Panc1 (cell line): ENCODE results near the gene SMNDC1. TPM values are rescaled to one million over a fixed set of nuclear protein-coding genes. Genes with fewer than 3 reads are reported as not detected.

ENCODE experiments used
- ATAC-seq: fragments of 200-7000 bp; cut with Tn5 transposase; 2 replicates; pipeline ENCODE4 v1.9.1; 2020; ENCODE audit warnings: mild to moderate bottlenecking, moderate library complexity
- BruUV-seq: library from RNA; stranded (reverse); fragments of 400-500 nt; replicated peaks from 2 replicates; lab custom pipeline; 2021; lab: Mats Ljungman, UMichigan
- CTCF ChIA-PET: fragments of 300-600 bp; sonication (Branson Sonifier 250); formaldehyde crosslinking; loops from one replicate; lab custom pipeline; 2022; ENCODE audit warnings: antibody characterized with exemption; lab: Charles Lee
- POLR2A ChIA-PET: fragments of 300-600 bp; sonication (Branson Sonifier 250); formaldehyde crosslinking; loops from one replicate; lab custom pipeline; 2022; ENCODE audit warnings: antibody characterized with exemption; lab: Charles Lee
- DNase-seq: peaks from one replicate; pipeline ENCODE4 v3.0.0-alpha.2; 2010; ENCODE audit warnings: low read depth, low spot score
- H3K27ac ChIP-seq: 2 replicates; pipeline ENCODE4 v1.5.1; 2011; ENCODE audit warnings: mild to moderate bottlenecking, low read length, inconsistent platforms
- H3K27me3 ChIP-seq: fragments of 200-500 bp; sonication (Bioruptor generic); 2 replicates; pipeline ENCODE4 v1.6.0; 2014; ENCODE audit warnings: low read length, inconsistent platforms; ENCODE audit not compliant: control insufficient read depth, insufficient read depth
- H3K36me3 ChIP-seq: fragments of 200-500 bp; sonication (Bioruptor generic); 2 replicates; pipeline ENCODE4 v1.5.1; 2014; ENCODE audit warnings: inconsistent platforms, mild to moderate bottlenecking, low read length, moderate library complexity; ENCODE audit not compliant: control insufficient read depth, insufficient read depth
- H3K4me1 ChIP-seq: 2 replicates; pipeline ENCODE4 v1.5.1; 2011; ENCODE audit warnings: inconsistent platforms, mild to moderate bottlenecking, low read length, moderate library complexity; ENCODE audit not compliant: control insufficient read depth, insufficient read depth
- H3K4me3 ChIP-seq, 2 experiments: 2 replicates each; pipeline ENCODE4 v1.5.1; 2011 to 2012; ENCODE audit warnings: low read depth in 2 of 2, low read length in 2 of 2, mild to moderate bottlenecking in 2 of 2, inconsistent platforms in 1 of 2, moderate library complexity in 1 of 2
- H3K9me3 ChIP-seq: fragments of 200-500 bp; sonication (Bioruptor generic); 2 replicates; pipeline ENCODE4 v1.5.1; 2014; ENCODE audit warnings: low read depth, mild to moderate bottlenecking, inconsistent platforms, low read length, moderate library complexity; ENCODE audit not compliant: control insufficient read depth, insufficient read depth
- CTCF ChIP-seq: fragments of 450-650 bp; IDR thresholded peaks from 2 replicates; pipeline ENCODE4 v1.5.1; 2017; ENCODE audit warnings: mild to moderate bottlenecking
- POLR2AphosphoS5 ChIP-seq: IDR thresholded peaks from 2 replicates; pipeline ENCODE4 v1.6.1; 2012; ENCODE audit warnings: mild to moderate bottlenecking, low read depth, low read length, moderate library complexity
- REST ChIP-seq, 2 experiments: IDR thresholded peaks; 2 replicates each; pipeline ENCODE4 v1.6.1; 2011 to 2012; ENCODE audit warnings: low read depth in 2 of 2, control low read depth in 1 of 2, low read length in 1 of 2, mild to moderate bottlenecking in 1 of 2, moderate library complexity in 1 of 2; ENCODE audit not compliant: insufficient read depth in 1 of 2
- SIN3A ChIP-seq: IDR thresholded peaks from 2 replicates; pipeline ENCODE4 v1.6.1; 2012; ENCODE audit warnings: low read depth, mild to moderate bottlenecking, low read length, moderate library complexity, borderline replicate concordance; ENCODE audit not compliant: insufficient read depth
- TCF7L2 ChIP-seq: IDR thresholded peaks from 2 replicates; pipeline ENCODE4 v1.6.1; 2011; ENCODE audit warnings: mild to moderate bottlenecking, low read depth, low read length, inconsistent platforms
- in situ Hi-C: cut with HindIII; loops from 2 replicates; pipeline ENCODE4 v1.10.0; 2016; ENCODE audit warnings: low sequenced_read_pairs, low pct_unique_long_range_greater_than_20kb
- intact Hi-C: fragments of 100-400 bp; cut with micrococcal nuclease; formaldehyde crosslinking; loops from one replicate; pipeline ENCODE4 v1.10.0; 2022; ENCODE audit not compliant: unreplicated experiment
- total RNA-seq: library from RNA; stranded (reverse); gene quantifications from one replicate; pipeline ENCODE4 v1.2.1, GENCODE V29; 2021; ENCODE audit not compliant: unreplicated experiment

SMNDC1 gene
- total RNA-seq, 1 experiment from 2014 or later = 62.2 TPM

- Histone ChIP-seq H3K36me3 (peaks cover 24% of the 10 kb centered on the region), H3K27me3 (no peaks in the 10 kb centered on the region), H3K27ac (no peak overlapping the region), H3K4me3 (no peak overlapping the region), H3K9me3 (no peaks in the 10 kb centered on the region), H3K4me1 (no peaks in the 10 kb centered on the region)
- no TSS peak for BruUV-seq
- no peak for TF ChIP-seq CTCF
- TF ChIP-seq POLR2AphosphoS5 = no peak
- TF ChIP-seq SIN3A = no peak
- TF ChIP-seq TCF7L2 = no peak
- no peak for TF ChIP-seq REST (IDR thresholded peaks at IDR 0.05; ENCODE audit: insufficient read depth in 1 of 2, low read depth in 2 of 2, low read length in 1 of 2)
- in situ Hi-C loops = no loop called here
- ChIA-PET POLR2A (no interaction called here), CTCF (no interaction called here)
- peak; percentile 52; the same call in 1 of the 2 replicates for ATAC-seq
- intact Hi-C loops = no loop called here
- DNase-seq = no peak
Observed at GRCh38 chr10:110286841-110287240, 17.9 kb downstream of the SMNDC1 start.

- ChIA-PET POLR2A (interaction anchor here (0.6 kb wide), 2 partner anchors 11 to 689 kb away, joined by 3 read pairs; no protein-coding TSS in a partner anchor), CTCF (no interaction called here)
- DNase-seq (no peak), ATAC-seq (peak; percentile 63; the same call in 1 of the 2 replicates)
- H3K4me3 ChIP-seq = no peak overlapping the region
- no peaks in the 10 kb centered on the region for H3K27me3 ChIP-seq
- BruUV-seq = no TSS peak
- H3K27ac ChIP-seq = no peak overlapping the region
- H3K4me1 ChIP-seq = no peaks in the 10 kb centered on the region
- peaks cover 15% of the 10 kb centered on the region for H3K36me3 ChIP-seq
- in situ Hi-C loops = no loop called here
- TF ChIP-seq CTCF = no peak
- no peak for TF ChIP-seq POLR2AphosphoS5
- no peak for TF ChIP-seq TCF7L2
- TF ChIP-seq SIN3A = no peak
- TF ChIP-seq REST (IDR thresholded peaks at IDR 0.05; ENCODE audit: insufficient read depth in 1 of 2, low read depth in 2 of 2, low read length in 1 of 2) = no peak
- H3K9me3 ChIP-seq = no peaks in the 10 kb centered on the region
- intact Hi-C loops = no loop called here
Observed at GRCh38 chr10:110285501-110285900, 19.2 kb downstream of the SMNDC1 start.
